GM18505 (cell line): ENCODE results near the gene HYAL3.
A peak's percentile ranks its signal among the peaks of the same experiment; 100 is the strongest.

Source experiments
- ATAC-seq: cut with Tn5 transposase; IDR thresholded peaks from one replicate; pipeline ENCODE4 v1.9.1; 2021; ENCODE audit not compliant: unreplicated experiment
- POLR2A ChIP-seq: IDR thresholded peaks from 4 replicates; pipeline ENCODE4 v1.6.1; 2011; ENCODE audit warnings: borderline replicate concordance; ENCODE audit not compliant: insufficient read depth, insufficient read length; ENCODE audit errors: extremely low read depth

Gene HYAL3

GRCh38 chr3:50338965-50339364, 39.8 kb upstream of the HYAL3 start:
- ATAC-seq = no peak
- no peak for TF ChIP-seq POLR2A

GRCh38 chr3:50337175-50337861, 38.1 kb upstream of the HYAL3 start:
- peak; percentile 75 for ATAC-seq
- TF ChIP-seq POLR2A = peak; percentile 76

GRCh38 chr3:50336452-50337174, 37.4 kb upstream of the HYAL3 start:
- peak; percentile 34 for ATAC-seq
- no peak for TF ChIP-seq POLR2A

DNA sequence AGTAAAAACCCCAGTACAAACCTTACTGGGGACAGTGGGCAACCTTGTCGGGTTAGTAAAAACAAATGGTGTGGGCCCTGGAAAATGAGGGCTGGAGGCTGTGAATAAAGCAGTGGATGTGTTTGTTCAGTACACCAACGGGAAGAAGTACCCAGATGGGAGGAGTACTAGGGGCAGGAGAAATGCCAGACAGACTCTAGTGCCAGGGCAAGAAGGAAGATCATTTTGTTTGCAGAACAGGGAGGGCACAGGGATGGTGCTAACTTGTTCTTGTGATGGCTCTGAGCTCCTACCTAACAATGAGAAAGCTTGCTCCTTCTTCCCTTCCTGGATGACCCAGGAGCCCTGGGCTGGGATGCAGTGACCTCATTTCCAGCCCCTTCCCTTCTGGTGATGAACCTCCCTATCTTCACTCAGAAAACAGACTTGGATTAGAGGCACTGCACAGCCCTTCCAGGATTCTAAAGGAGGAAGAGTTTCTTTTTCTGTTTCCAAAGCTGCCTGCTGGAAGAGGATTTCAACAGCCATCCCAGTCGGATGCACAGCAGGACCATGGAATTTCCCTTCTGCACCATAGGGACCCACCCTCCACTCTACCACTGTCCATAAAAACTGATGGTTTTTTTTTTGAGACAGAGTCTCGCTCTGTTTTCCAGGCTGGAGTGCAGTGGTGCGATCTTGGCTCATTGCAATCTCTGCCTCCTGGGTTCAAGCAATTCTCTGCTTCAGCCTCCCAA, 35.3 kb upstream of the HYAL3 start:
- ATAC-seq = no peak
- TF ChIP-seq POLR2A = no peak

- no peak for TF ChIP-seq POLR2A
- ATAC-seq = no peak
Measured at GRCh38 chr3:50333744-50334328, 34.6 kb upstream of the HYAL3 start.

- ATAC-seq = no peak
- TF ChIP-seq POLR2A = no peak
Measured at GRCh38 chr3:50331364-50331907, 32.2 kb upstream of the HYAL3 start.

- no peak for TF ChIP-seq POLR2A
- ATAC-seq = no peak
Measured at GRCh38 chr3:50330330-50330729, 31.1 kb upstream of the HYAL3 start.

DNA sequence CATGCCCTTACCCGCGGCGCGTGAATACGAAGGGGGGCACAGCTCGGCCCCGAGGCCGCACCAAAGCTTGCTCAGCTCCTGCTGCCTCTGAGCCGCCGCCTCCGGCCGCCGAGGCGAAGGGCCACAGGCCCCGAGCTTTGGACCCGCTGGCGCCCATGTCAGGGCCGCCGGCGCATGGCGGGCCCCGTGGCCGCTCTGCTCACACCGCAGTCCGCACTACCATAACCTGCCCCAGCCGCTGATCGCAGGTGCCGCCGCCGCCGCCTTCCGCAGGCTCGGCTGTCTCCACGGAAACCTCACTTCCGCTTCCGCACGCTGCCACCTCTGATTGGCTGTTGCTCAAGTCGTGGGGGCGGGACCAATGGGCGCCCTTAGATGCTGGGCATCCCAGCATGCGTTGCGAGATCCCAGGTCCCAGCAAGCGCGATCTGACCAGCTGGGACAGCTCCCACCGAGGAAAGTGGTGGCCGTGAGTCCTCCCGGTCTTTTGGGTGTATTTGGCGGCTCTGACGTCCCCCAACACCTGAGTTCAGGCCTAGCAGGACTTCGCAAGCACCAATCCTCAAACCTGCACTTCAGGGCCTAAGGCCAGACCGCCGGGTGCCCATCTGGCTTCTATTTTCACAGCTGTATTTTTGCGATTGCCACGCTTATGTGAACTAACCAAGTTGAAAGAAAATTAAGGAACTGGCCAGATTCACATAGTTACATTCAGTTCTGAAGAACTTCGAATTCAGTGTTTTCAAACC, 28.9 kb upstream of the HYAL3 start, which contains the start of gene TUSC2:
TSS of gene TUSC2 (minus strand) at position 281 of the 749 bp plus-strand sequence. CDS start at position 157, 124 bp downstream.
- TF ChIP-seq POLR2A = peak; percentile 86
- peak; percentile 65 for ATAC-seq

DNA sequence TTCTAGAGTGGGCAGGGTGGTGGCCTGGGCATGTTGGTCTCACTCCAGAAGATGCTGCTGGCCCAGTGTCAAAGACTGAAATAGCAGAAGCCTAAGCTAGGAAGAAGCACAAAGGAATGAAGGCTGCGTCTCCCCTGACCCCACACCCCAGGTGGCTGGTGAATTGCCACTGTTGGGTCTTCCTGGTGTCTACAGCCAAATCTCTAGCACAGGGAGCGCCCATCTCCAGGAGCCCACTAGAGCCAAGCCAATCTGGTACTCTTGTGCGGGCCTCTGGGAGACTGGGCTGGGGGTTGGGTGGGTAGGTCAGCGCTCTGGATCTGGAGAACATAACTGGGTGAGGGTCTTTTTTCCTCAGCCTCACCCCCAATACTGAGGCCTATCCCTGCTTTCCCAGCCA, 27.9 kb upstream of the HYAL3 start:
- TF ChIP-seq POLR2A = no peak
- no peak for ATAC-seq

DNA sequence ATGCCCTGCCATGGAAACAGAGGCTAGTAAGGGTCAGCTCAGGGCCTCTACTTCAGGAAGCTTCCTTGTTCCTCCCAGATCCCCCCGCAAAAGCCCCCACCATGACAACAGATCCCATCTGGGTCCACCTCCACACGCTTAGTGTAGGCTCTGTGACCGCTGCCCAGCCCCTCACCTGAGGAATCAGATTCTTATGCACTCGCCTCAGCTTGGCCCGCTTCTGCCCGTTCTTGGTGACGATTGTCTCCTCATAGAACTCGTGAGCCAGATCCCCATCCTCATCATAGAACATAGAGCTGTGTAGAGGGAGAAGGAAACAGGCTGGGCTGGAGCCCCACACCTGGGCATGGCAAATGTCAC, 27.0 kb upstream of the HYAL3 start:
- ATAC-seq = no peak
- TF ChIP-seq POLR2A = no peak

DNA sequence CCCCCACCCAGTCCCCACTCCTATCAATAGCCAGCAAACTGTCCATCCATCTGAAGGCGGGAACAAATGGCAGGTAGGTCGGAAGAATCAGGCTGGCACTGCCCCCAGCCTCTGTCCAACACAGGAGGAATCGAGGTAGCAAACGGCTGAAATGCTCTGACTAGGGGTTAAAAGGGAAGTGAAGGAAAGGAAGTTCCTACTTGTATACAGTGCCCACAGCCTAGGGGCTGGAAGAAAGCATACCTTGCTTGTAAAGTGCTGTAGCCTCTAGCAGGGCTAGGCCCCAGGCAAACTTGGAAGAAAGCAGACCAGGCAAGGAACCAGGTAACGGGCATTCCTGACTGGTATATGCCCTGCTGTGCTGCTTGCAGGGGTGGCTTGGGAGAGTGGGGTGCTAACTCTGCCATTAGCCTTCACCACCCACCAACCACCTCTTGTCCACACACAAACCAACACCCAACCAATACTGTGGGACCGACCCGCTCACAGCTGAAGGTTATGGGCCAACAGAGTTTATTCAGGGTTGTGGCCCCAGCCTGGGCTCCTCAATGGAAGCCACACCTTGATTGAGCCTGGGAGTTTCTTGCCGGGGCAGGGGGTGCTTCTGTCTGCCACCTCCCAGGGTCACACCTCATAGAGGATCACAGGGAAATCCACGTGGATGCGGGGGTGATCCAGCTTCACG, 26.4 kb upstream of the HYAL3 start:
- ATAC-seq = no peak
- TF ChIP-seq POLR2A = no peak

DNA sequence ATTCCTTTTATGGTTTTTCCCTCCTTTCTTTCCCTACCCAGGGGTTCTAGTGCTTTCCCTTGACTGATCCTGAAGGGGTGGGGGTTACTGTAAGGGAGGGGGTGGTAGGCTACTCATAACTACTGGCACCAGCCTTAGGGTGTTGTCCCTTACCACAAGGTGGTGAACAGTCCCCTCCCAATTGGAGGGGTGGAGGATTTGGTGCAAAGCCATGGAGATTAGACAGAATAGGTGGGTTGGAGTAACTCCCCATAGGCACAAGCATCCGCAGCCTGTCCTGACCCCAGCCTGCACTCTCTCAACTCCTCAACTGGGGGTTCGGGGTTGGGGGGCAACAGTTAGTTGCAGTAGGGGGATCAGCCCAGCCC, 25.9 kb upstream of the HYAL3 start:
- ATAC-seq = no peak
- no peak for TF ChIP-seq POLR2A
